NCI-H146 treated with DMSO at 0.1 percent for 48 hours (cell line): Measurements from ENCODE around the gene TRUB2.
"Not testable (repeated sequence)": the region's sequence is repeated elsewhere in the genome, so short reads cannot be mapped to it uniquely, and the experiment has no call there.

Experiments
- DNase-seq: peaks from one replicate; lab custom pipeline; 2025; ENCODE audit not compliant: unreplicated experiment; lab: John Stamatoyannopoulos, UW

The TRUB2 gene

DNA sequence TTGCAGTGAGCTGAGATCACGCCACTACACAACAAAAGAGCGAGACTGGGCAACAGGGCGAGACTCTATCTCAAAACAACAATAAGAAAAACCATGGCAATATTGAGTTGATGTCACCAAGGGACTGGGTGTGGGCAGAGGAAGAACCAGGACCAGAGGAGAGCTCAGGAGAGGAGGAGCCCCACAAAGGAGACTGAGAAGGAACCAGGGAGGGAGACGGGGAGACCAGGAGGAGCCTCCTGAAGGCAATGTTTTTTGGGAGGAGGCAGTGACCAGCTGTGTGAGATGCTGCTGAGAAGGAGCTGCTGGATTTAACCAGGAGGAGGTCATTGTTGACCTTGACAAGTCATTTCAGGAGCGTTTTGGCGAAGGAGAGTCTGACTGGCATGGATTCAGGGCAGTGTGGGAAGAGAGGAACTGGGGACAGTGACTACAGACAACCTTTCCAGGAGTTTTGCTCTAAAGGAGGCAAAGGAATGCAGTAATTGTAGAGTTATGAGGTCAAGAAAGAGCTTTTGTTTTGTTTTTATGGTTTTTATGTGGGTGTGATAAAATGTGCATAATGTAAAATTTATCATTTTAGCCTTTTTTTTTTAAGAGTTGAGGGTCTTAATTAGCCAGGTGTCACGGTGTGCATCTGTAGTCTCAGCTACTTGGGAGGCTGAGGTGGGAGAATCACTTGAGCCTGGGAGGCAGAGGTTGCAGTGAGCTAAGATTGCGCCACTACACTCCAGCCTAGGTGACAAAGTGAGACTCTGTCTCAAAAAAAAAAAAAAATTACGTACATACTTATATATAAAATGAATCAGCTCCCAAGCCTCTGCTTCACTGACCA, 17.9 kb downstream of the TRUB2 start:
- DNase-seq: no peak

DNA sequence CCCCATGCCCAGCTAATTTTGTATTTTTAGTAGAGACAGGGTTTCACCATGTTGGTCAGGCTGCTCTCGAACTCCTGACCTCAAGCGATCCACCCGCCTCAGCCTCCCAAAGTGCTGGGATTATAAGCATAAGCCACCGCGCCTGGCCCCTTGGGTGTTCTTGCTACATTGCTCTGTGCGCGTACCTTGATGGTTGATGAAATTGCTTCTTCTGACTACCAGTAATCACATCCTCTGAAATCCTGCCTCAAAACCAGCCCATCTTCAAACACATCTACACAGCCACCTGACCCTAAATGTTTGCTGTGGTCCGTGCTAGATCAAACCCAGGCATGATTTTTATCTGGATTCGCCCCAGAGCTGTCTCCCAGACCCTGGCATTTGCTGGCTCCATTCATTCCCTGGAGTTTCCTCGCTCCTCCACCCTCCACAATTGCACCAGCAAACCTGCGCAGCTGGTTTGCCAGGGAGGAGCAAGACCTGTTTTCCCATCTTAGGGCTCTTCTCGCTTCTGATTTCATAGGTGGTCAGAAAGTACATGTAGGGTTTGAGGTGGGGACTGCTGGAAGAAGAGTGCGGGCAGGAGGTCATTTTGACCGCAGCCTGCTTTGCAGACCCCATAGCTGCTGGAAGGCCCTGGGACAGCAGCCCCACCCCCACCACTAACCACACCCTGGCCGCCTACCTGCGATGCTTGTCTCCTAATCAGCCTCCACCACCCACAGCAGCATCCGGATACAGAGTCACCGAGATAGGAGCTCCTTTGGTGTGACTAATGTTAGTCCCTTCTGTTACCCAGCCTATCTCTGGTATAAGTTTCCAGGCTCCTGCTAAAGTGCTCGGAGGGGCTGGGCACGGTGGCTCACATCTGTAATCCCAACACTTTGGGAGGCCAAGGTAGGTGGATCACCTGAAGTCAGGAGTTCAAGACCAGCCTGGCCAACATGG, 23.4 kb downstream of the TRUB2 start:
- no peak for DNase-seq

DNA sequence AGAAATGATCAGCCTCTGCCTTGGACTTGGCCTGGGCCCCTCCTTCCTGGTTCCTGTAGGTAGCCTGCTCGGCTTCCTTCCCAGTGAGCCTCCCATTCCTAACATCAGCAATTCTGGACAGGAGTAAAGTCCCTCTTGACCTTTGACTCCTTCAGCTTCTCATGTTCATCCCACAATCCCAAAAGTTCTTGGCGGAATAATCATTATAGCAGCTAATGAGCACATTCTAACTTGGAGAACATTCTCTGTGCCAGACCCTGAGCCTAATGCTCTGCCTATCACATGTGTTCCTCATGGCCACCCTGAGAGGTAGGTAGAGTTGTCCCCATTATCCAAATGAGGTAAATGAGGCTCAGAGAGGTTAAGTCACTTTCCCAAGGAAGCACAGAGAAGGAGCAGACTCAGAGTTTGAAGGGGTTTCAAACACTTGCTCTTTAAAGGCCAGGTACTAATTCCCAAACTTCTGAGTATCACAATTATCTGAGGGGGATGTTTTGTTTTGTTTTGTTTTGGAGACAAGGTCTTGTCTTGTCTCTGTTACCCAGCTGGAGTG, 24.9 kb downstream of the TRUB2 start:
- DNase-seq: no peak

DNA sequence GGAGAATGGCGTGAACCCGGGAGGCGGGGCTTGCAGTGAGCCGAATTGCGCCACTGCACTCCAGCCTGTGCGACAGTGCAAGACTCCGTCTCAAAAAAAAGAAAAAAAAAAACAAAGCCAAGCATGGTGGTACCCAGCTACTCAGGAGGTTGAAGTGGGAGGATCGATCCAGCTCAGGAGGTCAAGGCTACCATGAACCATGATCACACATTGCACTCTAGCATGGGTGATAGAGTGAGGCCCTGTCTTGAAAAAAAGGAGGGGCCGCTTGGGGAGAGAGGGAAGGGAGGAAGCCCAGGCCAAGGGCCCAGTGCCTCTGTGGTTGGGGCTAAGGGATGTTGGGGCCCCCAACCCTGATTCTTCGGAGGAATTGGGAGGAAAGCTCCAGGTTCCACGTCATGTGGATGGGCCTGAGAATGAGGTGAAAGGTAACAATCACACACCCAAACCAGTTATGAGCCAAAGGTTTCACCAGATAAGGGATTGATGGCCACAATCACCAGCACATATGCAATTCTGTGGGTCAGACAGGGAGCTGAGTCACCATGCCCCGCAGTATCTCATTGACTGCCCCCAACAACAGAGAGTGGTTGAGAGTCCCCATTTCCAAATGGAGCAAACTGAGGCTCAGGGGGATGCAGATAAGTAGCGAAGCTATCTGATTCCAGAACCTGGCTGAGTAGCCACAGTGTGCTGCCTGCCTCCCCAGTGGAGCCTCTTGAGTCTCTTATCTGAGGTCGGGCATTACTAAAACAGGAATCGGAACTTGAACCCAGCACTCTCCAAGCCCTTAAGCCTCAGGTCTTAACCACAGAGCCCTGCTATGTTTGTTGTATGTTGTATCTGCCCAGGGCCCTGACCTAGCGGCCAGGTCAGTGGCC, 25.7 kb downstream of the TRUB2 start:
- no peak for DNase-seq

DNA sequence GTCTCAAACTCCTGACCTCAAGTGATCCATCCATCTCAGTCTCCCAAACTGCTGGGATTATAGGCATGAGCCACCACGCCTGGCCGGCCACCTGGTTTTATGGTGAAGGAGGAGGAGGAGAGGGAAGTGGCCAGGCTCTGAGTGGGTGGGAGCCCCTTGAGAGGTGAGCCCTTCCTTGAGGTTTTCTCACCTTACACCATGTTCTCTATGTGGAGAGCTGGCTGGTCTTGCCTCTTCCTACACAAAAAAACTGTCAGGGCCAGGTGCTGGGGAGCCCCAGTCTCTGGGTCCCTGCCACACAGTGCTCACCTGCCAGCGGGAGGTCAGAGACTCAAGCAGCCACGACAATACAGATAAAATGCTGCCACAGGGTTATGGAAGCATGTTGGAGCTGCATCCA, 28.1 kb downstream of the TRUB2 start:
- no peak for DNase-seq

DNA sequence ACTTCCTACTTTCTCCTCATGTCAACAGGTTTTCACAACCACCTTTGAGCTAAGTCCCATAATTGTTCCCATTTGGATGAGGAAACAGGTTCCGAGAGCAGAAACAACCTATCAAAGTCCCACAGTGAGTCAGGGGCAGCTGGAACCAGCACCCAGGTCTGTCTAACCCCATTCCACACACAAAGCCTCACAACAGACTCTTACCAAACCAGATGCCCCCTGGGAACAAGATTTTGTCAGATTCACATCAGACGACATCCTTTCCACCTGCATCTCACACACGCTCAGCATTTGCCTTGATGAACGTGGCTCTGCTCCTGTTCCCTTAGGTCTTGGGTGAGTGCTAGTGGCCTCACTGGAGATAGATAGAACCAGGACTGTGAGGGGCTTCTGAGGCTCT, 29.2 kb downstream of the TRUB2 start:
- no peak for DNase-seq

DNA sequence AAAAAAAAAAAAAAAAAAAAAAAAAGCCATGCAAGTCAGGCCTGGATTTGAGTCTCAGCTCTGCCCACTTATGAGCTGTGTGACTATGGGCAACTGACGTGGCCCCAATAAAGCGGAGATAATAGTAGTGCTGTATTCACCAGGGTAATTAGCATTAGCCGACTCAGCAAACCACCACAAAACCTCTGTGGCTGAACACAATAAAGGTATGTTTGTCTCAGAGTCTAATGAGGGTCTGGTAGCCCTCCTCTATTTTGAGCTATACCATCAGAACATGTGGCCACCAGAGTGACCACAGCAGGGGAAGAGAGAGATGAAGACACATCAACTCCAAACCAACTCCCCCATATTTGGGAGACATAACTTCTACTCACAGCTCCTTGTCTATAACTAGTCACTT, 30.2 kb downstream of the TRUB2 start:
- DNase-seq: no peak

DNA sequence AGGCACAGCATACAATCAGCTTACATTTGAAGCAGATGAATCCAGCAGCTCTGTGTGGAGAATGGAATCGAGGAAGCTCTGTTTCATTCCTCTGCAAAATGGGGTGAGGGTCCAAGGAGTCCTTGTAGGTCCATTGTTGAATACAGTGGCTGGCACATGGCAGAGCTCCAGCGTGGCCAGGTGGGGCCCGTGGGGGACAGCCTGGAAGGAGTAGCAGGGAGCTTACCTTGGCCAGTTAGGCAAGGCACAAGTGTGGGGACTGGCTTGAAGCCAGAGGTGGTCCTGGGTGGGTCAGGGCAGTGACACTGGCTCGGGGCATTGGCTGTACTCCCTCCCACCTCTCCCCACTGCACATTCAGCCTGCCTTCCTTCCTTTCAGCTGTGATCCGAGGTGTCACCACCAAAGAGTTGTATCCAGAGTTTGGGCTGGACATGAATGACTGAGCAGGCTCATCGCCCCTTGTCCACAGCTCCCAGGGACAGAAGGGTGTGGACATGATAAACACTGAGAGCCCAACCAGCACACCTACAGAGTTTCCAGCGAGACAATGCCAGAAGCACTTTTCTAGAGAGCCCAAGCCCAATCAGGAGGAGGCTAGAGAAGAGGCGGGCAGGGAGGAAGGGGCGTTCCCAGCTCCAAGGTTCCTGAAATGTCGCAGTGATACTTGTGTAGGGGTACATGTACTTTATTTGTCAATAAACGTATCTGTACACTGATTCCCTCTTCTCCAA, 33.8 kb downstream of the TRUB2 start:
- DNase-seq: no peak

DNA sequence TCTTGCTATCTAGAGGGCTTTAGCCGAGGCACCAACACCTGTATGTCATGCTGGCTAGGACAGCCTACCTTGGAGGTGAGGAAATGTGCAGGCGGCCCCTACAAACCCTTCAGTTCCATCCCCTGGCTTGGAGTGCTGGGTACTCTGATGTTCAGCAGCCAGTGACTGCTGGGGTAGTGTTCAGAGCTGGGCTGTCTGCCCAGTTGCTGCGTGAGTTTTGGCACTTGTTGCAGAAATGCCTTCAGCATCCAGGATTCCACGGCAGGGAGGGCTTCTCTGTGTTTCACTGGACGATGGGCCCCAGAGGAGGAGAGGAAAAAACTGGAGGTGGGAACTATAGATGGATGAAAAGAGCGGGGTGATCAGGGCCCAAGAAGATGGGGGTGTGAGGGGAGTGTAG, 35.8 kb downstream of the TRUB2 start:
- DNase-seq: no peak

DNA sequence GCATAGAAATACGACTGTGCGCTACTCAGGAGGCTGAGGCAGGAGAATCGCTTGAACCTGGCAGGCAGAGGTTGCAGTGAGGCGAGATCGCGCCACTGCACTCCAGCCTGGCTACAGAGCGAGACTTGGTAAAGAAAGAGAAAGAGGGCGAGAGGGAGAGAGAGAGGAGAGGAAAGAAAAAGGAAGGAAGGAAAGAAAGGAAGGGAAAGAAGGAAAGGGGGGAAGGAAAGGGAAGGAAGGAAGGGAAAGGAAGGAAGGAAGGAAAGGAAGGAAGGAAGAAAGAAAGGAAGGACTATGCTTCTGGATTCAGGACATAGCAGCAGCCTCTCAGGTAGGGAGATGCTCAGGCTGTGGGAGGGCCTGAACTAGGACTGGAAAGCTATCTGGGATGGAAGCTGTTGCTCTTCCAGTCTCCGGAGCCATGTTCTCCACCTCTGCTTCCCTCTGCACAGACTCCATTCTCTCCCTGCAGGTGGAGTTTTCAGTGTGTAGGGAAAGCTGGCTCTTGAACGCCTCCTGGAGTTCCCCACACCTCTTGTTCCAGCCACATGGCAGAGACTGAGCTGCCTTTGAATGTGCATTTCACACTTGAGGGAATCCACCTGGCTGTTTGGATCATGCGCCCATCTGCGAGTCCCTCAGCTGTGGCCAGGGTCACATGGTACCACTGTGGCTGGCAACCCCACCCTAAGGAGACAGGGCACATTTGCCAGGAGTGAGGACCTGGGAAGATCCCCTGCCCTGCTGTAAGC, 37.0 kb downstream of the TRUB2 start:
- no peak for DNase-seq

DNA sequence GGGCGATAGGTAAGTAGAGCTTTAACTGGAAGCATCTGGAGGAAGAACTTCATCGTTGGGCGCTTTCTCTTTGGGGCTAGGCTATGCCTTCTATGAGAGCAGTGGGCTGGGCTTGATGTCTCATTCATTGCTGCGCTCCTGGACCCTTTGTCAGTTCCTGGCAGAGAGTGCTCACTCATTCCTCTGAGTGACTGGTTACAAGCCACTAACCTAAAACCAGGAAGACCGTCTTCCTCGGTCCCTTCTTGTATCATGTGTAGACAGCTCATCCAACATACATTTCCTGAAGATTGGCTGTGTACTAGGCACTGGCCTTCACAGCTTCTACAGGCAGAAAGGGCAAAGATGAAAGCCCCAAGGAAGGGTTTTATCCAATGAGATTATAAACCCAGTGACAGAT, 39.7 kb downstream of the TRUB2 start:
- no peak for DNase-seq

DNA sequence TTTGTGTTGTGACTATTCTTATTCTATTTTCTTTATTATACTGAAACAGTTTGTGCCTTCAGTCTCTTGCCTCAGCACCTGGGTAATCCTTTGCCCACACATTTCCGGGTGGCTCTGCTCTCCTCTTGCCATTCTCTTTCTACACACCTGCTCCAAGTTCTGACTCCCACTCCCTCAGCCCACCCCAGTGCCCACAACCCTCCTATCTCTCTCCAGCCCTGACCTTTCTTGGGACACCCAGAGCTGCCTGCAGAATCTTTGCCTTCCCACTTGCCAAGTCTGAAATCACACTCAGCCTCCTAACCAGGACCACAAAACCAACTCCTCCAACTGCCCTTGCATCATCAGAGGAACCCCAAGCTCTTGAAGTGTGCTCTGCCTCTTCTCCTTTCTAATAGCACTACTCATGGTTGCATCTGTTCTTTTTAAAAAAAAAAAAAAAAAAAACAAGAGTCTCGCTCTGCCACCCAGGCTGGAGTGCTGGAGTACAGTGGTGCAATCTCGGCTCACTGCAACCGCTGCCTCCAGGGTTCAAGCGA, 42.1 kb downstream of the TRUB2 start:
- no peak for DNase-seq

DNA sequence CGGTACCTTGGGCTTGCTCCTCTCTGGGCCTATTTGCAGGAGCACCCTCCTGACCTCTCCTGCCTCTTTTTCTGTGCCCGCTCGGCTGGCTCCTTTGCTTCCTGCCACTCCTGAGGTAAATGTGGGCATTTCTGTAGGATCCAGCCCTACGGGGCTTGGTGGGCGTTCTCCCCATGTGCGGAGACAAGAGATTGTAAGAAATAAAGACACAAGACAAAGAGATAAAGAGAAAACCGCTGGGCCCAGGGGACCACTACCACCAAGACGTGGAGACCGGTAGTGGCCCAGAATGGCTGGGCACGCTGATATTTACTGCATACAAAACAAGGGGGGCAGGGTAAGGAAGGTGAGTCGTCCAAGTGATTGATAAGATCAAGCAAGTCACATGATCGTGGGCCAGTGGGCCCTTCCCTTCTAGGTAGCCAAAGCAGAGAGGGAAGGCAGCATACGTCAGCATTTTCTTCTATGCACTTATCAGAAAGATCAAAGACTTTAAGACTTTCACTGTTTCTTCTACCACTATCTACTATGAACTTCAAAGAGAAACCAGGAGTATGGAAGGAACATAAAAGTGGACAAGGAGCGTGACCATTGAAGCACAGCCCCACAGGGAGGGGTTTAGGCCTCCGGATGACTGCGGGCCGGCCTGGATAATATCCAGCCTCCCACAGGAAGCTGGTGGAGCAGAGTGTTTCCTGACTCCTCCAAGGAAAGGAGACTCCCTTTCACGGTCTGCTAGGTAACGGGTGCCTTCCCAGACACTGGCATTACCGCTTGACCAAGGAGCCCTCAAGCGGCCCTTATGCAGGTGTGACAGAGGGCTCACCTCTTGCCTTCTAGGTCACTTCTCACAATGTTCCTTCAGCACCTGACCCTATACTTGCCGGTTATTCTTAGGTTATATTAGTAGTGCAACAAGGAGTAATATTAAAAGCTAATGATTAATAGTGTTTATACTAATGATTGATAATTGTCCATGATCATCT, 42.9 kb downstream of the TRUB2 start:
- not testable (repeated sequence) for DNase-seq

DNA sequence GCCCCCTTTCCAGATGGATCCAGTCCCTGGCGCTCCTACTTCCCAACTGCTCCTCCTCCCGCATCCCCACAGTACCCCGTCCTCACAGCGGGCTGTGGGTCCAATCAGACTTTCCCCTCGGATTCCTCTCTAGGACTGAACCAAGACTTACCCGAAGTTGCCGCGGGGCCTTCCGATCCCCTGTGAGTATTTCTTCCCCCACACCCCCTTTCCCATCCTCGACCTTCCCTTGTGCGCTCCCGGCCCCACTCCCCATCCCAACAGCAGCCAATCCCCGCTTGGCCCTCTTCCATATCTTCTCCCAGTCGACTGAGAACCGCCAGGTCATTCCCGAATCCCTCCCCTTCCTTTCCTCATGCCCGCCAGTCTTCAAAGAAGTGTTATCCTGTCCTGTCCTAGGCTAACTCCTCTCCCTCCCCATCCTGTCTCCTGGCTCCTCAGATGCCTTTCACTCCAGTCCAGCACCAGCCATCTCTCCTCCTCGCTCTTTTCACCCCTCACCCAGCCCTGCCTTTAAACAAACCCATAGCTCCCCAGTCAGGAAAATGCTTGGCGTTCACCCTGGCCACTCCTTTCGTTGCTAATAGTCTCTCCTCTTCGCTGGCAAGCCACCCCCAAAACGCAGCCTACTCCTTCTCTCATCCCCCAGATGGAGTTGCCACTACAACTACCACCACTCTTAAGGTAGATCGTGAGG, 45.5 kb downstream of the TRUB2 start:
- DNase-seq: no peak

DNA sequence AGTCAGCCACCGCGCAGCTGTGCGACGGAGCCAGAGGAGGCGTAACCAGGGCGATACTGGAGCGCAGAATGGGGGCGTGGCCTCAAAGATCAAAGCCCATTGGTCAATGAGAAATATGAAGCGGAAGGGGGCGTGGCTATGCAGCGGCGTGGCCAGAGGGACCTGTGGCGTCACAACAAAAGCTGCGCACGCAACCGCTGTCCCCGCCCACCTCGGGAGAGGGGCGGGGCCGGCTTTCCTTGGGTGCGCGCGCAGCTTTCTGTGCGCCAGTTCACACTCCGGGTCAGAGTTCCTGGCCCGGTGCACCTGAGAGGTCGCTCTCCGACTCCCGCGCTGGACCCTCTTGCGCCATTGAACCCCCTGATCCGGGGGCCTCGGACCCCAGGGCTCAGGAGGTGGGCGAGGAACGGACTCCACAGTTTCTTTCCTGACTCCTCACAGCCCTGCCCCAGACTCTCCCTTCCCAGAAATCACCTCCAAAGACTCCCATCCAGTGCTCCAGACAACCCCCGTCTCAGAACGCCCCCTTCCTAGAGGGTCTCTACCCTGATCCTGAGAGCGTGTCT, 46.2 kb downstream of the TRUB2 start, which contains the start of gene SWI5:
Gene SWI5 (plus strand): TSS at position 269 of the 566 bp plus-strand sequence.
- peak; percentile 88 for DNase-seq

DNA sequence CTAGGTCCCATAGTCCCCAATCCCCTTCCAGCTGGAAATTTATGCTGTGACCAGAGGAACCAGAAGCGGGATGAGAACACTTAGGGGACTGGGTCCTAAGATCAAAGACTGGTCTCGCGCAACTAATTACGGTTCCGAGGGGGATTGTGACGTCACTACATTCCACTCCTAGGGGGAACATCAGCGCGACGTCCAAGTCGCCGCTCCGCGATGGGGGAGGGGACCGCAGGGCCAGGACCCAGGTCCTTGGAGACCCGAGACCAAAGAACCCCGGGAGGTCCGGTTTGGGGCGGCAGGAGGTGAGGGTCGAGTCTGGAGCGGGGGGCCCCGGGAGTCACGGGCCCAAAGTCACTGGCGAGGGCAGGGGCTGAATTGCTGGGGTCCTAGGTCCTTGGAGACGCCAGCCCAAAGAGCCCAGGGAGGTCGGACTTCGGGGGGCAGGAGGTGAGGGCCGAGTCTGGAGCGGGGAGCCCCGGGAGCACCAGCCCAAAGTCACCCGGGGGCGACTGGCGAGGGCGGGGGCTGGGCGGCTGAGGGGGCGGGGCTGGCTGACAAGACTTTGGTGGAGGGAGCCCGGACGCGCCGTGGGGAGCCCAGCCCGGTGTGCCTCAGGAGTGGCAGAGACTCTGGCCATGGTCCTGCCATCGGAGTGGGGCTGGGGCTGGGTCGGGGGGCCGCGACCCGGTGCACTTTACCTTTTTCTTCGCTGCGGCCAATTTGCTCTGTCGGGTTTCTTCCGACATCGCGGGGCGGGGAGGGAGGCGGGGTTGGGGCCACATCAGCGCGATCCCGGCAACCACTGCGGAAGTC, 46.8 kb downstream of the TRUB2 start, which contains the start of gene GOLGA2:
Gene GOLGA2 (minus strand): TSS at position 810 of the 810 bp plus-strand sequence. CDS start 31 bp downstream, at position 779.
- peak; percentile 27 for DNase-seq
